Measurements from ENCODE around the gene RNF151.
"Not testable (repeated sequence)": the region's sequence is repeated elsewhere in the genome, so short reads cannot be mapped to it uniquely, and the experiment has no call there.

DNA sequence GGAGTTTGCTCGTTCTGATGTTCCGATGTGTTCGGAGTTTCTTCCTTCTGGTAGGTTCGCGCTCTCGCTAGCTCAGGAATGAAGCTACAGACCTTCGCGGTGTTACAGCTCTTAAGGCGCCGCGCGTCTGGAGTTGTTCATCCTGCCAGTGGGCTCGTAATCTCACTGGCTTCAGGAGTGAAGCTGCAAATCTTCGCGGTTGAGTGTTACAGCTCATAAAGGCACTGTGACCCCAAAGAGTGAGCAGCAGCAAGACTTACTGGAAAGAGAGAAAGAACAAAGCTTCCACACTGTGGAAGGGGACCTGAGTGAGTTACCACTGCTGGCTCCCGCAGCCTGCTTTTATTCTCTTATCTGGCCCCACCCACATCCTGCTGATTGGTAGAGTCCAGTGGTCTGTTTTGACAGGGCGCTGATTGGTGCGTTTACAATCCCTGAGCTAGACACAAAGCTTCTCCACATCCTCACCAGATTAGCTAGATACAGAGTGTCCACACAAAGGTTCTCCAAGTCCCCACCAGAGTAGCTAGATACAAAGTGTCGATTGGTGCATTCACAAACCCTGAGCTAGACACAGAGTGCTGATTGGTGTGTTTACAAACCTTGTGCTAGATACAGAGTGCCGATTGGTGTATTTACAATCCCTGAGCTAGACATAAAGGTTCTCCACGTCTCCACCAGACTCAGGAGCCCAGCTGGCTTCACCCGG lies 9.1 kb upstream of the RNF151 start:
- not testable (repeated sequence) for TF ChIP-seq POLR2A (IDR thresholded peaks at IDR 0.05)
- TF ChIP-seq, protein P1, sequence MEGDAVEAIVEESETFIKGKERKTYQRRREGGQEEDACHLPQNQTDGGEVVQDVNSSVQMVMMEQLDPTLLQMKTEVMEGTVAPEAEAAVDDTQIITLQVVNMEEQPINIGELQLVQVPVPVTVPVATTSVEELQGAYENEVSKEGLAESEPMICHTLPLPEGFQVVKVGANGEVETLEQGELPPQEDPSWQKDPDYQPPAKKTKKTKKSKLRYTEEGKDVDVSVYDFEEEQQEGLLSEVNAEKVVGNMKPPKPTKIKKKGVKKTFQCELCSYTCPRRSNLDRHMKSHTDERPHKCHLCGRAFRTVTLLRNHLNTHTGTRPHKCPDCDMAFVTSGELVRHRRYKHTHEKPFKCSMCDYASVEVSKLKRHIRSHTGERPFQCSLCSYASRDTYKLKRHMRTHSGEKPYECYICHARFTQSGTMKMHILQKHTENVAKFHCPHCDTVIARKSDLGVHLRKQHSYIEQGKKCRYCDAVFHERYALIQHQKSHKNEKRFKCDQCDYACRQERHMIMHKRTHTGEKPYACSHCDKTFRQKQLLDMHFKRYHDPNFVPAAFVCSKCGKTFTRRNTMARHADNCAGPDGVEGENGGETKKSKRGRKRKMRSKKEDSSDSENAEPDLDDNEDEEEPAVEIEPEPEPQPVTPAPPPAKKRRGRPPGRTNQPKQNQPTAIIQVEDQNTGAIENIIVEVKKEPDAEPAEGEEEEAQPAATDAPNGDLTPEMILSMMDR (IDR thresholded peaks at IDR 0.05), result not testable (repeated sequence)
